ENCODE data around the gene PSMD13.
A peak's percentile ranks its signal among the peaks of the same experiment; 100 is the strongest.
"Not testable (repeated sequence)": the region's sequence is repeated elsewhere in the genome, so short reads cannot be mapped to it uniquely, and the experiment has no call there.

The PSMD13 gene

DNA sequence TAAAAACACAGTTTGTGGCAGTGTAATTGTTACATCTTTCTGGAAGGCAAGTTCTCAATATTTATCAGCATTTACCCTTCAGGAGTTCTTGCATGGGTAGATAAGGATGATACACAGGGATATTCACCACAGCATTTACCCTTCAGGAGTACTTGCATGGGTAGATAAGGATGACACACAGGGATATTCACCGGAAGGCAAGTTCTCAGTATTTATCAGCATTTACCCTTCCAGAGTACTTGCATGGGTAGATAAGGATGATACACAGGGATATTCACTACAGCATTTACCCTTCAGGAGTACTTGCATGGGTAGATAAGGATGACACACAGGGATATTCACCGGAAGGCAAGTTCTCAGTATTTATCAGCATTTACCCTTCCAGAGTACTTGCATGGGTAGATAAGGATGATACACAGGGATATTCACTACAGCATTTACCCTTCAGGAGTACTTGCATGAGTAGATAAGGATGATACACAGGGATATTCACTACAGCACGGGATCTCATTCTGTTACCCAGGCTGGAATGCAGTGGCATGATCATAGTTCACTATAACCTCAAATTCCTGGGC, 16.0 kb upstream of the PSMD13 start:
- DNase-seq = not testable (repeated sequence)

DNA sequence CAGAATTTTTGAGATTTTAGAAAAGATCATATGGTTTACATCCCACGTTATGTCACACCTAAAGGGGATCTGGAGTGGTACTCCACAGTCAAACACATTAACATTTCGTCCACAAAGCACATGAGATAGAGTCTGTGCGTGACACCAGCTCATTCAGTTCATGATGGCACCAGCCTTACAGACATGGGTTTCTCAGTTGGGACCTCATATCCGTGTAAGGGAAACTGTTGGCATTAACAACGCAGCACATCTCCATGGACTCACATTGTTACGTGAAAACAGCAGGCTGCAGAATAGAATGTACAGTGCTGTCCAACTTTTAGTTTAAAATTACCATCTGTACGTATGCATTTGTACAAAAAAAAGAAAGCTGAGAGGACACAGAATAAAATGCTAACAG, 15.2 kb upstream of the PSMD13 start:
- no peak for DNase-seq

DNA sequence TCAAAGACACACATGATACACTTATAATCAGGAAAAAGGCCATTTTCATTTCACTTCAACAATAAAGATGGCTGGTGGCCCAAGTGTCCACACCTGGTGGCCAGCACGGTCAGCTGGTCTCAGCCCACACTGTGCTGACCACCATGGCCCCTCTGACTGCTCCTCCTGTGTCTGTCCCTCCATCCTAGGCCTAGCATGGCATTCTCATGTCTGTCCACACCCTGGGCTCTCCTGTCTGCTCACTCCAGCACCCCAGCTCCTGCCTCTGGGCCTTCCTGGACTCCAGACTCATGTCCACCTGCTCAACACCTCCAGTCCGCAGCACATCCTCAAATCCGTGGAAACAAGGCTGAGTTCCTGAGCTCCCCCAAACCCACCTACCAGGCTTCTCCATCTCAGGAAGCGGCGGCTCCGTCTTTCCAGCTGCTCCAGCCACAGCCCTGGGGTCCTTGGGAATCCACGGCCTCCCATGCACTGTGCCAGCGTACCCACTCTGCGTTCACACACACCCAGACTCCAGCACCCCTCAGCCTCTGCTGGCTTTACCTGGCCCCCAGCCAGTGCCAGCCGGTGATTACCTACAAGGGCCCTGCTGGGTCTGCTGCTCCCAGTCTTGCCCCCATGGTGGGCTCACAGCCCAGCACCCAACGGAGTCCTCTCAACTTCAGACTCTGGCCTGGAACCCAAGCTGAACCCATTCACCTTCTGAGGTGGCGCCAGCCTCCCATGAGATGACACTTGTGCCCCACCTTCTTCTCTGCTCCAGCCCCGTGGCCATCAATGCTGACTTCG, 14.6 kb upstream of the PSMD13 start:
- no peak for DNase-seq

DNA sequence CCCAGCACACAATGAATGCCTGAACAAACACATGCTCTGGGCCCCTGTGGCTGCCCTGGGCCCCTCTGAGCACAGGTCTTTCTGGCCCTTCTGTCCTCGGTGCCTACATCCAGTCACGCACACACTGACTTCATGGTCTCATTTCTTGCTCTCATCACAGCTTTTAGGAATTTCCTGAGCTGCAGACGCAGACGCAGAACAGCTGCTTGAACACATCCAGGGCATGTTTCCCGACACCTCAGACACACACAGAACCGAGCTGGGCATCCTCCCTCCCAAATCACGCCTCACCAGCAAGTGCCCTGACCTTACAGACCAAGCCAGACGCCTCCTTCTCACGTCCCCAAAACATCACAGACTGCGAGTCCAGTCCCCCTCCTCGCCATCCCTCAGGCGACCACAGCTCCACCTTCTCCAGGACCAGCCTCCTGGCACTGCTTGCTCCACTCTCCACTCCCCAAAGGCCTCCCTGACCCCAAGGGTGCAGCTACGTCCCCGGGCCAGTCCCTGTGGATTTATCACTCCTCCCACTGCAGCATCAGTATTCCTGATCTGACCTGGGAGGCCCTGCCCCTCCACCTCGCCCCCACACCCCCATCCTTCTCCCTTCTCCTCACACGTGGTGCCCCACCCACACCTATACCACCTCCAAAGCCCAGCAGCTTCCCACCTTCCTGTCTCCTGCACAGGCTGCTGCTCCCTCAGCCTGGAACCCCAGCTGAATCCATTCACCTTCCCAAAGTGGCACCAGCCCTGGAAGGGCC, 13.6 kb upstream of the PSMD13 start:
- DNase-seq = no peak

DNA sequence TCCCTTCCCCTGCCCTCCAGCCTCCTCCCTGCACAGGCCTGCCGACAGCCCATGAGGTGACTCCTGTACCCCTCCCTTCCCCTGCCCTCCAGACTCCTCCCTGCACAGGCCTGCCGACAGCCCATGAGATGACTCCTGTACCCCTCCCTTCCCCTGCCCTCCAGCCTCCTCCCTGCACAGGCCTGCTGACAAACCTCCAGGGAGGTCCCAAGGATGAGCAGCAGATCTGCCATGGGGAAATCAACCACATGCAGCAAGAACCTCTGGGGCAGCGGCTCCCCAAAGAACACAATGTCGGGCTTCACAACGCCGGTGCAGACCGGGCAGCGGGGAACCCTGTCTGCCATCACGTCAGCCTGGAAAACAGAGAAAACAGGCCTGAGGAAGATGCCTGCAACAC, 12.9 kb upstream of the PSMD13 start:
- no peak for DNase-seq

DNA sequence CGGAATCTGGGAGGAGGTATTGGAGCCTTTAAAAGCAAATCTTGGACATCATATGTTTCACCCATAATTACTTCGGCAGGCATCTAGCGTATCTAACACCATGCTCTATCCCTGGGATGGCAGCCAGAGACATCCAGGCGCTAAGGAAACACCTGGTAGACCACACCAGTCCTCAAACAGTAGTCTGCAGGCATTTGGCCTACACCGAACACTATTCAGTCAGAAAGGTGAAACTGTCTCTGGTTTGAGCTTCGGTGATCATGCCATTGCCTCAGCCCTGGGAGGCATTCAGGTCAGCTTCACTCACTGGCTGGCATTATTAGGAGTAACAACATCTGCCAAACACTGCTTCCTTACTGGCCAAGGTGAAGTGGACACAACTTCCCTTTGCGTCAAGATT, 12.4 kb upstream of the PSMD13 start:
- no peak for DNase-seq

DNA sequence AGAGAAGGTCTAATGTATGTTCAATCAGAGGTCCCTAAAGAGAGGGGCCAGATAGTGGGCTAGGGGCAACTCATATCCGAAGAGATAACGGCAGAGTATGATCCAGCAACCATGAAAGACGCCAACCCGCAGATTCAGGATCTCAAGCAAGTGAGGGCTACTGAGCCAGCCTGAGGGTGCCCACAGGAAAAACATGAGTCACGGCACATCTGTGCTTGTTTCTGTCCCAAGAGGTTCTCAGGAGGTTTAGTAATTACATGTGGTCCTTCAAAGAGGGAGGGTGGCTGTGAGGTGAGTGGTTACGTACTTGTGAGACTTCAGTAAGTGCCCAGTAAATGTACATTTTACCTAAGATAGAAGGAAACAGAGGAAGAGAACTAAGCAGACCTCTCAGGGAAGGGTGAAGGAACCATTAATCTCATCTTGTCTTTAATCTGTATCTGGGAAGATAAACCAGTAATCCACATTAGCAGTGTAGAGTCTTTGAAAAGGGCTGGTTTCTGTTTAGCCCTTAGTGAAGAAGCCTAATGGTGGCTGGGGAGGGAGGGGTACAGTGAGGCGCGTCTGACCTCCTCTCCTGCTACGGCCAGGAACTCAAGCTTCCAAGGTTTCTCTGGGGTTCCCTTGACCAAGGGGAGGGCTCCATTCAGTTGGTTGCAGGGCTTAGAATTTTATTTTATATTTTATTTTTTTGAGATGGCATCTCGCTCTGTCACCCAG, 10.9 kb upstream of the PSMD13 start:
- DNase-seq = no peak

DNA sequence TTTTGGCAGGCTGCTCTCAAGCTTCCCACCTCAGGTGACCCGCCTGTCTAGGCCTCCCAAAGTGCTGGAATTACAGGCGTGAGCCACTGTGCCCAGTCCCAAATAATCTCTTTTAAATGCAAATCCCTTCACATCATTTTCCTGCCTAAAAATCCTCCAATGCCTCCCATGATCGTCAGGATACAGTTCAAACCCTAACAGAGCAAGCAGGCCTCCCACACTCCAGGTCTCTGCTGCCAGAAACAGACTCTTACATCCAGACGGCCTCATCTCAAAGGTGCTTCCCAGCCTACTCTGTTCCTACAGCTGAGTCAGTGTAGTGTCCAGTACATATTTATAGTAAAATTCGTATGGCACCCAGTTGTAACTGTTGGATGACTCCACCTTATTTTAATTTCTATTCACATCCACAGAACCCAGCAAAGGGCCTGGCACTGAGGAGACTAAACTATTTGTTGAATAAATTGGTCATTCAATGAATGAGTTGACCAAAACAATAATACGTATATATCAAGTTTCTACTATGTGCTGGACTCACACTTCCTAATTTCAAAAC, 8.9 kb upstream of the PSMD13 start:
- DNase-seq = no peak

DNA sequence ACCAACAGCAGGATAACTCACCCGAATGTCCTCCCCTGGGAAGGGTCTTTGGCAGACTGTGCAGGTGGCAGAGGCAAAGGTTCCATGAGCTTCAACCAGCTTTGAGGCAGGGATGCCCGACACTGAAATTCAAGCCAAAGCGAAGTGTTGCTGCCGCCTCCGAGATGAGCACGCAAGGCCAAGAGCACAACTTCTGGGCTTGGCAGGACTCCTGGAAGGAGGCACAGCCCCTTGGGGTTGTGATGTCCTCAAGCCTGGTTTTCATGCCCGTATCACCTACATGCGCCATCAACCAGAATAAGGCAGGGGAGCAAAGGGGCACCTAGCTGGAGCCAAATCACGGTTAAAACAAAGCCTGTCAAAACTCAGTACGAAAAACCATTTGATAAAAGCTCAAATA, 6.3 kb upstream of the PSMD13 start:
- DNase-seq = no peak

DNA sequence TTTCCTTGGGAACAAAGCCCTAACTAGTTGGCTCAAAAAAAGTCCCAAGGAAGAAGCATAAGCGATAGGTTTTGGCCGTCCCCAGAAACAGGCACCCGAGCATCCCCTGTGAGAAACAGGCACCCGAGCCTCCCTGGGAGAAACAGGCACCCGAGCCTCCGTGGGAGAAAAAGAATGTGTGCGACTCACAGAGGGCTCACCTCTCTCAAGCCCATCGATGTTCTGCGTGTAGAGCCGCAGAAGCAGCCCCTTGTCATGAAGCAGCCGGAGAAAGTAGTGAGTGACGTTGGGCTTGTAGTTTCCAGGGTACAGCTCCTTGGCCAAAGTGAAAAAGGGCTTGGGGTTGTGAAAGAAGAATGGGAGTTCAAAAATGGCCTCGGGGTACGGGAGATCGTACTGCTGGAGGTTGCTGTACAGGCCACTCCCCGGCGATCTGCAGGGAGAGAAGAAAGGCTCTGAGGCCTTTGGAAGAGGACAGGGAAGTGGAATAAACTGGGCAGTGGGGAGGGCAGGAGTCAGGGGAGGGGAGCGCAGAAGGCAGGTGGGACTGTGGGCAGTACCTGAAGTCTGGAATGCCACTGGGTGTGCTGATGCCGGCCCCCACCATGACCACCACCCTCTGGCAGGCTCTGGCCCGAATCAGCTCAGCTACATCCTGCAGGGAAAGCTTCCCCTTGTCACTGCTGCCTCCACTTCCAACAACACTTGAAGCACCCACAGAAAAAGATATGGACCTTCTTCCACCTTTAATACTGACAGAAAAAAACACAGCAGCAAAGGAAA, 3.8 kb upstream of the PSMD13 start:
- no peak for DNase-seq

DNA sequence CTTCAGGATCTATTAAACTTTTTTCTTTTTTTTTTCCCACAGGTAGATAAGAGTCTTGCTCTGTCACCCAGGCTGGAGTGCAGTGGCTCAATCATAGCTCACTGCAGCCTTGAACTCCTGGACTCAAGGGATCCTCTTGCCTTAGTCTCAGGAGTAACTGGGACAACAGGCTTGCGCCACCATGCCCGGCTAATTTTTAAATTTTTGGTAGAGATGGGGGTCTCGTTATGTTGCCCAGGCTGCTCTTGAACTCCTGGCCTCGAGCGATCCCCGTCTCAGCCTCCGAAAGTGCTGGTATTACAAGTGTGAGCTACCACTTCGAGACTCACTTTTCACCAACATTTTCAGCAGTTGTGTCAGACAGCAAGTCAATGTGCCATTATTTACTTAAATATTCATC, 1.6 kb upstream of the PSMD13 start:
- DNase-seq = no peak

DNA sequence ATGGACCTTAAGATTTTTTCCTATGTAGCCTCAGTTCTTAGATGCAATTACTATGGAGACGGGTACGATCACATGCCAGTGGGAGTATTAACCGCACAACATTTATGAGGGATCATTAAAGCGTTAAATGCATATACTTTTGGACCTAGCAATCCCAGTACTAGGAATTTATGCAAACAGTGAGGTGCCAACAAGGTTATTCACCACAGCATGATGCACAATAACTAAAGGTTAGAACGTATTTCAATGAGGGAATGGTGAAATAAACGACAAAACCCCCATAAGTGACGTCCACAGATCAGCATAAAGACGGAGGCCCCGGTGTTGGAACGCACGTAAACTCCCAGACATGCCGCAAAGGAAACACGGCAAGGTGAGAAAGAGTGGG, 1.2 kb upstream of the PSMD13 start:
- DNase-seq = peak; percentile 35

DNA sequence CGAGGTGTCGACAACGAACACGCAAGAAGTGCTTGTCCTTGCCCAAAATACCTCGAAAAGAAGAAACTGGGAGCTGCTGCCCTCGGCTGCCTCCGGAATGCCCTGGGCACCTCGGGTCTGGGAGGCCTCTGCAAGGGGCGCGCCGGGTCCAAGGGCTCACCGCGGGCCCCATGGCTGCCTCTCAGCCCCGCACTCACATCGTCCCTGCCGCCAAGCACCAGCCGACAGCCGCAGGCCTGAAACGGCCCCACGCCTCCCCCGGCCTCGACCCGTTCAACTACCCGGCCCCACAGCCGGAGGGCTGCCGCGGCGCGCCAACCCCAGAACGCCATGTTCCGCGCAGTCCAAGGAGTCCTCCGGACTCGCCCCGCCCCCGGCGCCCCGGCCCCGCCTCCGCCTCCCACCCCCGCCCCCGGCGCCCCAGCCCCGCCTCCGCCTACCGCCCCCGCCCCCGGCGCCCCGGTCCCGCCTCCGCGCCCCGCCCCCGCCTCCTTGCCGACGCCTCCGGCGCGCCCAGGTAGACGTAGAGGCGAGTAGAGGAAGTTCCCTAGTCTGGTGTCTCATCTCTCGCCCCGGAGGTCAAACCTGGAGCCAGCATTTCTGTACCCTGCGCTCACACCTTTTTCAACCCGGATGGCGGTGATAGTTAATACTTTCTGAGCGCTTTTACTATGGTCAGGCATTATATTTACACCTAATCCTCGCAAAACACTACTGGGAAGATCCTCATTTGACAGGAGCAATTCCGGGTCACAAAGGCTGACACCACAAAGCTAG, 591 bp upstream of the PSMD13 start, which contains the start of gene SIRT3:
TSS of gene SIRT3 (minus strand) at position 346 of the 777 bp plus-strand sequence. CDS start at position 332, 14 bp downstream.
- DNase-seq = peak; percentile 88

DNA sequence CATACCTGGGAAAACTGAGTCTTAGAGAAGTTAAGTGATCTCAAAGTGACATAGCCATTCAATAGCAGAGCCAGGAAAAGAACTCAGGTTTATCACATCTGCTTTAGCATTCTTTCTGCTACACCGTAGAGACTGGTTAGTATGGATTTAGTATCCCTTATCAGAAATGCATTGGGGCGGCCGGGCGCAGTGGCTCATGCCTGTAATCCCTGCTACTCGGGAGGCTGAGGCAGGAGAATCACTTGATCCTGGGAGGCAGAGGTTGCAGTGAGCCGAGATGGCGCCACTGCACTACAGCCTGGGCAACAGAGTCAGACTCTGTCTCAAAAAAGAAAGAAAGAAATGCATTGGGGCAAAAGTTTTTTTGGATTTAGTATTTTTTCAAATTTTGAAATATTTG, 1.6 kb downstream of the PSMD13 start:
- DNase-seq = not testable (repeated sequence)

DNA sequence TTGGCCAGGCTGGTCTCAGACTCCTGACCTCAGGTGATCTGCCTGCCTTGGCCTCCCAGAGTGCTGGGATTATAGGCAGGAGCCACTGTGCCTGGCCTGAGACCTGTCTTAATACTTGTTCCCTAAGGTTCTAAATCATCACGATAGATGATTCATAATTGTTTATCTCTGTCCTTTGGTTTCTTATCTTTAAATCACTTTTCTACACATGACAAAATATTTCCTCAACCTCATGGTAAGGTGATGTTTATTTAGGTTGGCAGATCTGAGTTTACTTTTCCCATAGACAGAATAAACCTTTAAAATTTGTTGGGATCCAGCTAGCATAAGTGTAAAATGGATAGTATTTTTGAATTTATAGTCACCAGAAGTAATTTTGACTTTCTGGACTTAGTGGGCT, 3.5 kb downstream of the PSMD13 start:
- no peak for DNase-seq

DNA sequence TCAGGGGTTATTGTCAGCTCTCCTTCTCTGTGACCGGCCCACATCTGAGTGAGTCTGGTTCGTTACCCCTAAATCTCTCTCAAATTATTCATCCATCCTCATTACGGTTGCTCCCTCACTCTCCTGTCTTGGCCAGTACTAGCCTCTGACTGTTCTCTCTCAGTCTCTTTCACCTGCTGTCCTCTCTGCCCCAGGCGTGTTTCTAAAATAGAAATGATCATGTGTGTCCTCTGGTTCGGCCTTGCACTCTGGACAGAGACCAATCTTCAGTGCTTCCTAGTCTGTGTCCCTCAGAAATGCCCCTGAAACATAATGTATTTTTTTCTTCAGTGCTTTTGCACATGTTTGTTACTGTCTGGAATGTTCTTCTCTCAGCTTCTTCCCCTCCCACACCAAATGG, 4.9 kb downstream of the PSMD13 start:
- no peak for DNase-seq

DNA sequence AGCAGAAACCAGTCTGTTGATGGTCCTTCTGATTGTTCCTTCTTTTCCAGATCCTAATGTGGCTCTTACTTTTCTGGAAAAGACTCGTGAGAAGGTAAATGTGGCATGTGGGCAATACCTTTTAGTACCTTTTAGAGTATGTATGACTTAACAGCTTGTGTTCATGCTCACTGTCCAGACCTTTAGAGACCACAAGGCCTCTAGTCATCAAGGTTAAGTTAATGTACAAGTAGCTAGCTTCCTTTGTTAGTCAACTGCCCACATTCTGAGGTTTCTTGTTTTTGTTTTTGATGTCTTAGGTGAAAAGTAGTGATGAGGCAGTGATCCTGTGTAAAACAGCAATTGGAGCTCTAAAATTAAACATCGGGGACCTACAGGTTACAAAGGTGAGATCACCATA, 7.6 kb downstream of the PSMD13 start:
- DNase-seq = no peak

DNA sequence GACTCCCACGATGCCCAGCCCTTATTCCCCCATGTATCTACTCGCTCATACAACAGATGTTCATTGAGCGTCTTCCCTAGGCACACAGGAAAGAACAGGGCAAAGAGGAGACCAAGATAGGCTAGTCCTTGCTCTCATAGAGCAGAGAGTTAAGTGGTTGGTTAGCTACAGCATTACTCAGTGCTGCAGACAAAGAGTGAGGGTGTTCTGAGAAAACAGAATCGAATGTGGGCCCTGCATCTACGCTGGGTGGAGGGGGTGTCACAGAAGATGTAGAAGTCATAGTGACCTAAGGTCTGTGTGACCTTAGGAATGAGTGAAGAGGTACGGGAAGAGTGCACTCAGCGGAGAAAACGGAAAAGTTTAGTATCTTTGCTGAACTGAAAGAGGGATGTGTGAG, 12.3 kb downstream of the PSMD13 start:
- DNase-seq = no peak

DNA sequence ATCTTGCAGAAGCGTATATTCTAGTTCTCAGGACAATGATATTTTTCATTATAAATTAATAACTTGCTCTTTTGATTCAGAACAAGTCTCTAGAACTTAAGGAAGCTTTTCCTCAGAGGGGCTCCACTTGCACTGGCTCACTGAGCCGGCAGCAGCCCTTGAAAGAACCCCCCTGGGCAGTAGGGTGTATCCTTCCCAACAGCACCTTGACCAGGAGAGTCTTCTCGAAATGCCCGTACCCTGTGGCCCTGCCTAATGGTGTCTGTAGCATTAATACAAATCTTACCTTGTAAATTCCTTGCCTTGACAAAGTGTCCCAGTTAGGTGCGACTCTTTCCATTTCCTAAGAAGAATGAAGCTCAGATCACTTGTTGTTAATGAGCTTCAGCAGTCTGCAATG, 13.5 kb downstream of the PSMD13 start:
- no peak for DNase-seq

DNA sequence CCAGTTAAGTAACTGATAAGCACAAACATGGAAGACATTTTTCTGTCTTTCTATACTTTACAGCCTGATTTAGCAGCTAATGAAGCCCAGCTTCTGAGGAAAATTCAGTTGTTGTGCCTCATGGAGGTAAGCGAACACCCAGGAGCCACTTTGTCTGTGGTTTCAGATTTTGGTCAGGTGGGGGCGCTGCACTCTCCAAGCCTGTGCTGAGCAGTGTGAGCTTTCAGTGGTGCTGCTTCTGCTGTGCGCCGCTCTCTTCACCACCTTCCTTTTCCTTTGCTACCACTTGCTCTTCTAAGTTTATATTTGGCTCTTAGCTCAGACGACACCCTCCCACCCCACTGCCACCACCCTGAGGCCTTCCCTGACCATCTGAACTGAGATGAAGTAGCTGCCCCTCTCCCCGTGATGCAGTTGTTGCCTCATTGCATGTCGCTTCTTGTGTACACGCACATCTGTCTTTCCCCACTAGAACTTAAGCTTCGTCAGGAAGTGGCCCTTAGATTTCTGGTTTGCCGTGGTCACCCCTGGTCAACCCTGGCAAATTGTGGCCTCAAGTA, 14.0 kb downstream of the PSMD13 start:
- peak; percentile 79 for DNase-seq

DNA sequence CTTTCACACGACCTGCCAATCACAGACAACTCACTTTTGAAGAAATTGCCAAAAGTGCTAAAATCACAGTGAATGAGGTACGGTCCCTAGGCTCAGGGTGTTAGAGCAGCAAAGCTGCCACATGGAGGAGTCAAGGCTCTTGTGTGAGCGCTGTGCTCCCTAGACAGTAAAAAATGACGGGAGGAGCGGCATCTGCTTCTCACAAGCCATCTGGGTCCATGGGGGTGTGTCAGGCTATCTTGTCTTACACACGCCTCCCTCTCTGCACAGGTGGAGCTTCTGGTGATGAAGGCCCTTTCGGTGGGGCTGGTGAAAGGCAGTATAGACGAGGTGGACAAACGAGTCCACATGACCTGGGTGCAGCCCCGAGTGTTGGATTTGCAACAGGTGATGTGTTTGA, 14.8 kb downstream of the PSMD13 start:
- DNase-seq = no peak
